ENCODE measurements around the gene LSAMP. TPM values are rescaled to one million over a fixed set of nuclear protein-coding genes. Genes with fewer than 3 reads are reported as not detected.
A peak's percentile ranks its signal among the peaks of the same experiment; 100 is the strongest.

Gene LSAMP
- total and polyA plus RNA-seq, 2 of the 4 experiments (the other 2 are of a cell fraction): 7.9 to 8.0 TPM

DNA sequence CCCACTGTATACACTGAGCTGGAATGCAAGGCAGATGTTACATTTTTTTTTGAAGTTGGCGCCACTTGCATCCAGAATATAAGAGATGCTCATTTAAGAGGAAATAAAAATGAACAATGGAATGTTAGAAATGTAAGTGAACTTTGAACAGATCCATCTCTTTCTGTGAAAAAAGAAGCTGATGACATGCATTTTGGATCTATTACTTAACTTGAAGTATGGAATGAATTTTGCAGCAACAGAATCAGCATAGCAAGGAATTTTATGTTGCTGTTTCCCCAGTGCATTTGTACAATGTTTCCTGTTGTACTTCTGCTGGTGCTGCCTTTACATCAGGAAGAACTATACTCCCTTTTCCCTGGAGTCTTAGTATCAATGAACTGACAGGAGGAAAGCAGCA, 178.2 kb downstream of the LSAMP start:
- H3K36me3 ChIP-seq (ENCODE audit: control insufficient read depth, insufficient read depth, low read length): no peaks in the 10 kb centered on the region
- ChIA-PET POLR2A (ENCODE audit: unreplicated experiment) (no interaction called here), CTCF (no interaction called here)
- no peaks in the 10 kb centered on the region for H4K20me1 ChIP-seq (ENCODE audit: insufficient read depth, low read length)
- intact Hi-C loops (cut with micrococcal nuclease) (no loop called here), dilution Hi-C loops (cut with HindIII; ENCODE audit: low sequenced_read_pairs, unreplicated experiment) (no loop called here), in situ Hi-C loops (cut with MboI; ENCODE audit: low sequenced_read_pairs) (no loop called here)
- no peak overlapping the region for H3K23ac ChIP-seq (ENCODE audit: low read depth, low read length)
- H3K18ac ChIP-seq (ENCODE audit: low read depth, low read length): no peak overlapping the region
- H3K9ac ChIP-seq (ENCODE audit: low read depth, low read length): no peak overlapping the region
- no peak overlapping the region for H3K4me2 ChIP-seq (ENCODE audit: low read depth, low read length)
- H3K14ac ChIP-seq (replicated peaks; ENCODE audit: low read depth, low read length): no peak overlapping the region
- no peak overlapping the region for H3K56ac ChIP-seq (ENCODE audit: extremely low read depth, insufficient read depth, low read length)
- no peaks in the 10 kb centered on the region for H3K9me1 ChIP-seq (ENCODE audit: insufficient read depth, low read length)
- ATAC-seq (ENCODE audit: low read depth) (0 out of 2 replicates have a peak, but pooled peaks have one; percentile 21), DNase-seq (no peak)
- H4K91ac ChIP-seq (ENCODE audit: insufficient read depth, low read depth, low read length): no peak overlapping the region
- no peak overlapping the region for H4K8ac ChIP-seq (ENCODE audit: low read depth in 2 of 2, low read length in 2 of 2)
- no peaks in the 10 kb centered on the region for H3K4me1 ChIP-seq (ENCODE audit: control insufficient read depth, insufficient read depth, low read length)
- H2BK15ac ChIP-seq (ENCODE audit: low read depth, low read length): no peak overlapping the region
- no peak overlapping the region for H3K4me3 ChIP-seq (ENCODE audit: insufficient read depth, low read depth, low read length)
- no peak overlapping the region for H2BK120ac ChIP-seq (ENCODE audit: low read depth, low read length)
- TF ChIP-seq, protein P1, sequence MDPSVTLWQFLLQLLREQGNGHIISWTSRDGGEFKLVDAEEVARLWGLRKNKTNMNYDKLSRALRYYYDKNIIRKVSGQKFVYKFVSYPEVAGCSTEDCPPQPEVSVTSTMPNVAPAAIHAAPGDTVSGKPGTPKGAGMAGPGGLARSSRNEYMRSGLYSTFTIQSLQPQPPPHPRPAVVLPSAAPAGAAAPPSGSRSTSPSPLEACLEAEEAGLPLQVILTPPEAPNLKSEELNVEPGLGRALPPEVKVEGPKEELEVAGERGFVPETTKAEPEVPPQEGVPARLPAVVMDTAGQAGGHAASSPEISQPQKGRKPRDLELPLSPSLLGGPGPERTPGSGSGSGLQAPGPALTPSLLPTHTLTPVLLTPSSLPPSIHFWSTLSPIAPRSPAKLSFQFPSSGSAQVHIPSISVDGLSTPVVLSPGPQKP (IDR thresholded peaks at IDR 0.05; ENCODE audit: borderline replicate concordance, low read depth, low read length): no peak
- TF ChIP-seq MXI1 (IDR thresholded peaks at IDR 0.05; ENCODE audit: borderline replicate concordance, low read depth, low read length) (no peak), POLR2A (IDR thresholded peaks at IDR 0.05; ENCODE audit: low read depth, low read length) (no peak), SMC3 (IDR thresholded peaks at IDR 0.05; ENCODE audit: low read depth, low read length) (no peak), RFX5 (IDR thresholded peaks at IDR 0.05; ENCODE audit: low read depth, low read length) (no peak), RCOR1 (IDR thresholded peaks at IDR 0.05; ENCODE audit: insufficient replicate concordance, low read length) (no peak), MAFK (IDR thresholded peaks at IDR 0.05; ENCODE audit: low read depth, low read length) (no peak), MAZ (IDR thresholded peaks at IDR 0.05; ENCODE audit: borderline replicate concordance, low read depth, low read length) (no peak), RAD21 (IDR thresholded peaks at IDR 0.05; ENCODE audit: low read length) (no peak)
- TF ChIP-seq, protein P2, sequence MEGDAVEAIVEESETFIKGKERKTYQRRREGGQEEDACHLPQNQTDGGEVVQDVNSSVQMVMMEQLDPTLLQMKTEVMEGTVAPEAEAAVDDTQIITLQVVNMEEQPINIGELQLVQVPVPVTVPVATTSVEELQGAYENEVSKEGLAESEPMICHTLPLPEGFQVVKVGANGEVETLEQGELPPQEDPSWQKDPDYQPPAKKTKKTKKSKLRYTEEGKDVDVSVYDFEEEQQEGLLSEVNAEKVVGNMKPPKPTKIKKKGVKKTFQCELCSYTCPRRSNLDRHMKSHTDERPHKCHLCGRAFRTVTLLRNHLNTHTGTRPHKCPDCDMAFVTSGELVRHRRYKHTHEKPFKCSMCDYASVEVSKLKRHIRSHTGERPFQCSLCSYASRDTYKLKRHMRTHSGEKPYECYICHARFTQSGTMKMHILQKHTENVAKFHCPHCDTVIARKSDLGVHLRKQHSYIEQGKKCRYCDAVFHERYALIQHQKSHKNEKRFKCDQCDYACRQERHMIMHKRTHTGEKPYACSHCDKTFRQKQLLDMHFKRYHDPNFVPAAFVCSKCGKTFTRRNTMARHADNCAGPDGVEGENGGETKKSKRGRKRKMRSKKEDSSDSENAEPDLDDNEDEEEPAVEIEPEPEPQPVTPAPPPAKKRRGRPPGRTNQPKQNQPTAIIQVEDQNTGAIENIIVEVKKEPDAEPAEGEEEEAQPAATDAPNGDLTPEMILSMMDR (conservative IDR thresholded peaks at IDR 0.05; ENCODE audit: low read depth, low read length): no peak
- no peak overlapping the region for H2BK5ac ChIP-seq (ENCODE audit: low read depth, low read length, poor library complexity, severe bottlenecking)
- no peak overlapping the region for H2AFZ ChIP-seq (replicated peaks; ENCODE audit: low read length, poor library complexity)
- no CpG with 5 or more reads among the region's 1 CpG for WGBS, 2 experiments (ENCODE audit: extremely low coverage in 2 of 2, insufficient read length in 1 of 2)
- no peak overlapping the region for H3K4ac ChIP-seq (ENCODE audit: low read depth, low read length)
- BruUV-seq (replicated peaks): no TSS peak
- no peak overlapping the region for H3K27ac ChIP-seq (ENCODE audit: insufficient read depth, low read length)
- H2AK9ac ChIP-seq (replicated peaks; ENCODE audit: low read depth, low read length, poor library complexity): no peak overlapping the region
- no peak overlapping the region for H4K5ac ChIP-seq (ENCODE audit: low read depth, low read length)
- H3K27me3 ChIP-seq (ENCODE audit: control insufficient read depth, insufficient read depth, low read length): no peaks in the 10 kb centered on the region
- no peaks in the 10 kb centered on the region for H3K9me3 ChIP-seq (ENCODE audit: control insufficient read depth, insufficient read depth, low read length)
- H2AK5ac ChIP-seq (ENCODE audit: low read depth, low read length): no peak overlapping the region
- H3K79me1 ChIP-seq (ENCODE audit: low read depth in 1 of 2, low read length in 2 of 2): no peaks in the 10 kb centered on the region
- no peak overlapping the region for H2BK20ac ChIP-seq (ENCODE audit: low read depth, low read length)
